WERI-Rb-1 (cell line): ENCODE results near the gene SPTSSB.

Source experiments
- DNase-seq: peaks from one replicate; pipeline ENCODE4 v3.0.0-alpha.2; 2020
- H3K27ac ChIP-seq: fragments of 250-450 bp; sonication (Bioruptor Pico); 2 replicates; pipeline ENCODE4 v1.5.1; 2020; ENCODE audit warnings: mild to moderate bottlenecking, moderate library complexity
- H3K27me3 ChIP-seq: fragments of 250-450 bp; sonication (Bioruptor Pico); 2 replicates; pipeline ENCODE4 v1.5.1; 2021; ENCODE audit warnings: mild to moderate bottlenecking, low read depth, moderate library complexity; ENCODE audit not compliant: insufficient read depth, severe bottlenecking
- H3K36me3 ChIP-seq: fragments of 250-450 bp; sonication (Bioruptor Pico); 2 replicates; pipeline ENCODE4 v1.5.1; 2020; ENCODE audit warnings: mild to moderate bottlenecking, moderate library complexity
- H3K4me3 ChIP-seq: 2 replicates; pipeline ENCODE4 v1.5.1; 2011; ENCODE audit warnings: low read depth, mild to moderate bottlenecking, control low read depth, low read length
- H3K9me3 ChIP-seq: fragments of 250-450 bp; sonication (Bioruptor Pico); 2 replicates; pipeline ENCODE4 v1.5.1; 2021; ENCODE audit warnings: mild to moderate bottlenecking, moderate library complexity; ENCODE audit not compliant: severe bottlenecking
- TF ChIP-seq, protein P1 (sequence below): IDR thresholded peaks from 2 replicates; pipeline ENCODE4 v1.5.1; 2011; ENCODE audit warnings: low read depth, mild to moderate bottlenecking, control low read depth, inconsistent platforms, low read length

Gene SPTSSB

DNA sequence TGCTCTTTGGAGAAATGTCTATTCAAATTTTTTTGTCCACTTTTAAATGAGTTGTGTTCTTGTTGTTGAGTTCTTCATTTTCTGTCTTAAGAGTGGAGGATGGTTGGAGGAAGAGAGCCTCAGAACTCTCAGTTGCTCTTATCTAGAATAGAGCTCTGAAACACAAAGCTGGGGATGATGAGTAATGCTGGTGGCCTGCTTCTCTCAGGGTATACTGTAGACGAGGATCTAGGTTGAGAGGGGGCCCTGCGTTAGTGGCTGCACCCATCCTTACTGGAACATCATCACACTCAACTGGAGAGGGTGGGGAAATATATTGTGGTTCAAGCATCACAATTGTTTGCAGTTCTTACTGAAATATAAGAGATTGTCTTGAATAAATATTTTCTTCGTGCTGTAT, 1.8 kb downstream of the SPTSSB start:
- Histone ChIP-seq H3K9me3 (no peaks in the 10 kb centered on the region), H3K27ac (no peak overlapping the region), H3K27me3 (peaks cover 14% of the 10 kb centered on the region), H3K4me3 (no peak overlapping the region), H3K36me3 (no peaks in the 10 kb centered on the region)
- TF ChIP-seq, protein P1, sequence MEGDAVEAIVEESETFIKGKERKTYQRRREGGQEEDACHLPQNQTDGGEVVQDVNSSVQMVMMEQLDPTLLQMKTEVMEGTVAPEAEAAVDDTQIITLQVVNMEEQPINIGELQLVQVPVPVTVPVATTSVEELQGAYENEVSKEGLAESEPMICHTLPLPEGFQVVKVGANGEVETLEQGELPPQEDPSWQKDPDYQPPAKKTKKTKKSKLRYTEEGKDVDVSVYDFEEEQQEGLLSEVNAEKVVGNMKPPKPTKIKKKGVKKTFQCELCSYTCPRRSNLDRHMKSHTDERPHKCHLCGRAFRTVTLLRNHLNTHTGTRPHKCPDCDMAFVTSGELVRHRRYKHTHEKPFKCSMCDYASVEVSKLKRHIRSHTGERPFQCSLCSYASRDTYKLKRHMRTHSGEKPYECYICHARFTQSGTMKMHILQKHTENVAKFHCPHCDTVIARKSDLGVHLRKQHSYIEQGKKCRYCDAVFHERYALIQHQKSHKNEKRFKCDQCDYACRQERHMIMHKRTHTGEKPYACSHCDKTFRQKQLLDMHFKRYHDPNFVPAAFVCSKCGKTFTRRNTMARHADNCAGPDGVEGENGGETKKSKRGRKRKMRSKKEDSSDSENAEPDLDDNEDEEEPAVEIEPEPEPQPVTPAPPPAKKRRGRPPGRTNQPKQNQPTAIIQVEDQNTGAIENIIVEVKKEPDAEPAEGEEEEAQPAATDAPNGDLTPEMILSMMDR = no peak
- DNase-seq = no peak

DNA sequence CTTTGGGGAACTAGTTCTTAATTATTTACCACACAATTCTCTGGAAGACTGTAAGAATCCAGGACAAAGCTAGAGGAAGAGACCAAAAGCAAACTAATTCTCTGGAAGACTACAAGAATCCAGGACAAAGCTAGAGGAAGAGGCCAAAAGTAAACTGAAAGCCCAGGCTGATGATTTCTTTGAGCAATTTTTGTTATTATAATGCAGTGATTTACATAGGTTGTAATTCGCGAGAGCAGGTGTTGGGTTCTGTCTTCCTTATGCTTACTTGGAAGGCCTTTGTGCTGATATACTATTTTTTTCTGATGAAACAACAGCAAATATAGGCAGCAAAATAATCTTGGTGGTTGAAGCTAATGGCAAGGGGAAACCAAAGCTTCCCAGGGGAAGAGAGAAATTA, 5.2 kb downstream of the SPTSSB start:
- Histone ChIP-seq H3K4me3 (no peak overlapping the region), H3K27ac (no peak overlapping the region), H3K9me3 (no peaks in the 10 kb centered on the region), H3K27me3 (no peaks in the 10 kb centered on the region), H3K36me3 (no peaks in the 10 kb centered on the region)
- TF ChIP-seq, protein P1 = no peak
- no peak for DNase-seq

DNA sequence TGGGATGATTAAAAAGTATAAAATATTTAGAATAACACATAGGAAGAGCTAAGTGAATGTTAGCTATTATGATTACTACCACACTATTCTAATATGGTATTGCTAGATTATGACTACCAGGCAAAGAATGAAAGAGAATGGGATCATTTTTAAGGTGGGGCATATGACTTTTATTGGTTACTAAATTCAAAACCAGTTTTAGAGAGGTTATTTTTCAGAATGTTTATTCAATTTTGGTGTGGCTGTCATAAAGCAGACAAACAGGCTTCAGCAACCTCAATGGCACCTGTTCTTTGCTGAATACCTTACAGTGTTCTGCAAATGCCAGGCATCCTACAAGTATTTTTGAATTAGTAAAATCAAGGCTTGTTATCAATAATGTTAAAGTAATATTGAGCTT, 12.8 kb downstream of the SPTSSB start:
- TF ChIP-seq, protein P1 = no peak
- H3K27ac ChIP-seq = no peak overlapping the region
- no peaks in the 10 kb centered on the region for H3K36me3 ChIP-seq
- no peak for DNase-seq
- H3K27me3 ChIP-seq = no peaks in the 10 kb centered on the region
- no peak overlapping the region for H3K4me3 ChIP-seq
- H3K9me3 ChIP-seq = no peaks in the 10 kb centered on the region

DNA sequence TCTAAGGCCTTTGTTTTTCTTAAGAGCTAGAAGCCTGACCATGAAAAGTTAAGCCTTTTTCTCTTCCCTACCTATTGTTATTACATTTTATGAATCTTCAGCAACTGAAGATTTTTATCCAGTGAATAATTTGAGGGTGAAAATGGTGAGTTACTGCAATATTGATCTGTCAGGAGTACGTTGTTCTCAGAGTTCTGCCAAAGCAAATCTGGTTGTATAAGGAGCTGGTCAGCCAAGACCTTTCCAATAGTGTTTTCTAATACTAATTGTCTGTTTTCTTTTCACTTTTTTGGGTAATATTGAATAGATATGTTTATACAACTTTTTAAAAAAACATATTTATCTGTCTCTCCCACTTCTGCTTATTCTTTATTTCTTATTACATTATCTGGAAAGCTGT, 15.0 kb downstream of the SPTSSB start:
- DNase-seq = no peak
- Histone ChIP-seq H3K36me3 (no peaks in the 10 kb centered on the region), H3K9me3 (no peaks in the 10 kb centered on the region), H3K4me3 (no peak overlapping the region), H3K27me3 (no peaks in the 10 kb centered on the region), H3K27ac (no peak overlapping the region)
- TF ChIP-seq, protein P1 = no peak

DNA sequence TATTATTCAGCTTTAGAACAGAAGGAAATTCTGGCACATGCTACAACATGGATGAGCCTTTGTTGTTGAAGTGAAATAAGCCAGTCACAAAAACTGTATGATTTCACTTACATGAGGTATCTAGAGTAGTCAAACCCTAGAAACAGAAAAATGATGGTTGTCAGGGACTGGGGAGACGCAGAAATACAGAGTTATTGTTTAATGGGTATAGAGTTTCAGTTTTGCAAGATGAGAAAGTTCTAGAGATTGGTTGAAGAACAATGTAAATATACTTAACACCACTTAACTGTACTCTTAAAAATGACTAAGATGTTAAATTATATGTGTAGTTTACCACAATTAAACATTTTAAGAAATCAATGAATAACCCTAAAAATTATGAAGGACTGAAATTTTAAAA, 15.8 kb downstream of the SPTSSB start:
- H3K9me3 ChIP-seq = no peaks in the 10 kb centered on the region
- no peak overlapping the region for H3K27ac ChIP-seq
- H3K4me3 ChIP-seq = no peak overlapping the region
- H3K36me3 ChIP-seq = no peaks in the 10 kb centered on the region
- TF ChIP-seq, protein P1 = no peak
- DNase-seq = no peak
- H3K27me3 ChIP-seq = no peaks in the 10 kb centered on the region

DNA sequence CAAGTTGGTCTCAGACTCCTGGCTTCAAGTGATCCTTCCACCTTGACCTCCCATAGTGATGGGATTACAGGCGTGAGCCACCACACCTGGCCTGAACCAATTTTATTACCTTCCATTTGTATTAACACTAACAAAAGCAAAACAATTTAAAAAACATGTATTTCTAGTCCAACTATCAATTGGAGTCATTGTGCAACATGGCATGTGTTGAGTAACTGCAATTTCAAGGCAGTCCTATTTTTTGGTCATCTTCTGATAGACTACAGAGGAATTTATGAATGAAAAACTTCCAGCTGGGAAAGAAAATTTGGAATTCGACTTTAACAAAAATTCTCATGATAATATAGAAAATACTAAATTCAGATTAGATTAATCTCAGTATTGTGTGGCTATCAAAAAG, 16.8 kb downstream of the SPTSSB start:
- no peaks in the 10 kb centered on the region for H3K36me3 ChIP-seq
- H3K27ac ChIP-seq = no peak overlapping the region
- H3K4me3 ChIP-seq = no peak overlapping the region
- TF ChIP-seq, protein P1 = no peak
- H3K9me3 ChIP-seq = no peaks in the 10 kb centered on the region
- no peak for DNase-seq
- H3K27me3 ChIP-seq = no peaks in the 10 kb centered on the region
